Stimulated activated CD4-positive, alpha-beta T cell treated with anti-CD3 and anti-CD28 coated beads, Interleukin-1b, Interleukin-23, amount 100 ng/mL, for 48 hours (primary cell): Measurements from ENCODE around the gene MAPRE2.

Experiments used
- DNase-seq: peaks from one replicate; pipeline ENCODE4 v3.0.0-alpha.2; 2020

The MAPRE2 gene

DNA sequence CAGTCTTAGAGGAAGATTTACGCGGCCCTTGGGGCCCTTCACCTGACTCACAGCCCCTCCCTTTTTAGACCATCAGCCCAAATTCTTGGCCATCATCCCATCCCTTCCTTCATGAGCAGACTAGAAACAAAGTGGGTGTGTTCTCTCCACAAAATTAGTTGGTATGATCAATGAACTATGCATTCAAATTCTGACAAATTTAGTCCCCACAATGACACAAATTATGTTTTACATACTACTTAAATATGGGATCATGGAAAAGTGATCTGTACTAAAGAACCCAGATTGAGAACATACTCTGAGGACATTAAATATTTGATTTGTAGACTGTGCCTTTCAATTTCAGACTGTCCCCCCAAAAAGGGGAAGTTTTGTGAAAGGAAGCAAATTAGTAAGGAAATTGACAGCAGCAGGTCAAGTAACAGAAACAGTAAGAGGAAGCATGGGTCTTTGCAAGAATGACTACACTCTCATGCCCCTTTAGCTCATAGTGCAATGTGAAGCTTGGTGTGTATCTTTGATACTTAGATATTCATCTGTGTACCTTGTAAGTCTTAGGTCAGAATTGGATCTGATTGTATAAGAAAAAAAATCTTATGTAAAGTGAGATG, 2.2 kb upstream of the MAPRE2 start:
- no peak for DNase-seq

DNA sequence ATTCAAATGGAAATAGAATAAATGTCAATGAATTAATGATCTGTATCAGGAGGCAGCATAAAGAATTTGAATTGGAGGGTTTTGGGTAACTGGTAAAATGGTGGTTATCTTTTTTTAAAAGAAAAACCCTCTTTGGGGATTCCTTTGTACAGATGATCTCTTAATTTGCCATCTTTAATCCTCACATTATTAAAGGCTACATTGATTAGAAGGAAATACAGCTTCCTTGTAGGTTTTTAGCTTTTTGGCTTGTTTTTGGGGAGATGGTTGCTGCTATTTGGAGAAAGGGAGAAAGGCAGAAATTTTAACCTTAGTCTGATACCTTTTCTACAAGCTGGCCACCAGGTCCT, 600 bp upstream of the MAPRE2 start:
- DNase-seq, result no peak

DNA sequence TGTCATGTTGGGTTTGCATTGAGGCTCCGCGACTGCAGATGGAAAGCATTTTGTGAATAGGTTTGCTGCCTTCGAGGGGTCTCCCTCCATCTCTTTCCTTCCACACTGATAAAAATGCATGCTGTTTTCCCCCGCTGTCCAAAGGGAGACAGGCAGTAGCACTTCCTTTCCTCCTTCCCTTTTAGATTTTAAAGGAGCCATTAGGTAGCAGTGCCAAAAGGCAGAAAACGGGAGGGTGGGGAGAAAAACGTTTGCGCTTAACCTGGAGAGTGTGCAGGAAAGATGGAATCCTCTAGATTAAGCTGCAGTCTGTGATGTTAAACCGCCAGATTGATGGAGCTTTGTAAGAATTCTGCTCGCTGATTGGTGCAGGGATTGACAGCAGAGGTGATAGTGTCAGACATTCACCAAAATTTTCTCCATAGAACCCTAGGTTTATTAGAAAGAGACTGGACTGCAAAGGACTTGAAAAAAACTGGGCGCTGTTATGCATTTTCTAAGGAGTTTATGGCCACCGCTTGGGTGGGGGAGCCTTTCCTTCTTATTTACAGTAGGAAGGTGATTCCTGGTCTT, 688 bp downstream of the MAPRE2 start:
- no peak for DNase-seq

DNA sequence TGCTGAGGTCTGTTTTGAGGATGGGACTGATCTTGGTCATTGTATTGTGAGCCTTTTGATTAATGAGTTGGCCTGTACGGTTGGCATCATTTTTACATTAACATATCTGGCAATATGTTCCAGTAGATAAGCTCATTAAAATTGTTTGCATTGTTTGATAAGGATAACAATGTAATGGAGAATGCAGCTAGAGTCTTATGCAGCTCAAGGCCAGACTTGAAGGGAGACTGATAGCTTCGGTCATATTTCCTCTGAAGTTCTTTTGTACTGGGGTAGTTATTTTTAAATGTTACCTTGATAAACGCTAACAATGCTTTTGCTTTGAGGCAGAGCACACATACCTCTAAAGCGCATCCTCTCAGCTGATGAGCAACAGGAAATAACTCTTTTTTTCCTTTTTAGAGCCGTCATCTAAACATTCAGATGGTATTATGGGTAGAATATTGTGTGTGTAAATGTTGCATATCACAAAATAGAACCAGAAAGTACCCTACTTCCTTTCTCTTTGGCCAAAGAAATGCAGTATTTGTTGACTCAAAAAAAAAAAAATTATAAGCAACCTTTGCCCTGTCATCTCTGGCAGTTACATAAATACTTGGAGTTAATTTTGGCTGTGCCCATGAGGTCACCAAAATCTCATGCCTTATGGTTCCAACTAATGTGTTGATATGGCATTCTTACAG, 1.3 kb downstream of the MAPRE2 start:
- no peak for DNase-seq

DNA sequence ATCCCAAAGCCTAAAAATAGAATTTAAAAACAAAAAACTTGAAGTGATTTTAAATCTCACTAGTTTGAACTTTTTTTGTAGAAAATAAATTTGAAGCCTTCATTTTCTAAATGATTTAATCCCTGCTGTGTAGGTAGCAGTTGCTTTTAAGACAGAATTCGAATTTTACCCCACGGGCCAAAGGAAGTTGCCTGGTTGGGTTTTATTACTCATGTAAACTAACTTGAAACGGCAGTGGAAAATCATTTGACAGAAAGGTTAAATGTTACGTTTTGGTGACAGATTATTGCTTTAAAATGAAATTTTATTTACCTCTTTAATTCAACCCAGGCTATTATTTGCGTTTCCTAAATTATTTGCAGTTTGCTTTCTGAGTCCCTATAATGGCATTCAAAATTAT, 2.0 kb downstream of the MAPRE2 start:
- DNase-seq, result no peak

DNA sequence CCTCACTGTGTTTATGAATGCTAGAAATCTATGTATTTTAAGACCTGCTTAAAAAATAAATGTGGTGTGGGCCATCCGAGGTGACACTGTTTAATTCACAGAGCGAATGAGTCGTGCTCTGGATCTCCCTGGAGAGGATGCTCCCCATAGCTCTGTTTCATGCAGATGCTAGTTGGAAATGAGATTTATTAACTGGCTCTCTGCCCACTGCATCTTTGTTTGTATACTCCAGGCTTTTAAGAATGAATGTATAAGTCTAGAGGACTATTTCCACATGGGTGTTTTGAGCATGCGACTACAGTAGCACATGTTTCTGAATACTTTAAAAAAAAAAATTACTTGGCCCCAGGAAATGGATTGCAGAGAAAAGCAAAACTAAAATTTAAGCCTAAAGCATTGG, 3.9 kb downstream of the MAPRE2 start:
- no peak for DNase-seq

DNA sequence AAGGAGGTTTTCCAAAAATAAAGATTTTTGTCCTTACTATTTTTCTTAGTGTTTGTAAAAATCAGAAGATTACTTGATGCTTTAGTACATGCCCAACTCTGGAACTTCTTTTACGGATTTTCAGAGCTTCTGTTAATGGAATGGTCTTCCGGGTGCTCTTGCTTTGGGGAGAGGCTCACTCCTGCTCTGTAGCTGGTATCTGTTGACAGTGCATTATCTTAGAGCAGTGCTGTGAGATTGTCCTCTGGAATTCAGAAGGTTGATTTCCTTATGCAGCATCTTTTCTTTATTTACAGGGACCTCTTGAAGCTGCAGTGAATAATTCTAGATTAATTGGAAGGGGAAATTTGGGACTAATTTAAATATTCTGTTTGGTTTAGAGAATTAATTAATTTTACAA, 4.6 kb downstream of the MAPRE2 start:
- DNase-seq, result no peak

DNA sequence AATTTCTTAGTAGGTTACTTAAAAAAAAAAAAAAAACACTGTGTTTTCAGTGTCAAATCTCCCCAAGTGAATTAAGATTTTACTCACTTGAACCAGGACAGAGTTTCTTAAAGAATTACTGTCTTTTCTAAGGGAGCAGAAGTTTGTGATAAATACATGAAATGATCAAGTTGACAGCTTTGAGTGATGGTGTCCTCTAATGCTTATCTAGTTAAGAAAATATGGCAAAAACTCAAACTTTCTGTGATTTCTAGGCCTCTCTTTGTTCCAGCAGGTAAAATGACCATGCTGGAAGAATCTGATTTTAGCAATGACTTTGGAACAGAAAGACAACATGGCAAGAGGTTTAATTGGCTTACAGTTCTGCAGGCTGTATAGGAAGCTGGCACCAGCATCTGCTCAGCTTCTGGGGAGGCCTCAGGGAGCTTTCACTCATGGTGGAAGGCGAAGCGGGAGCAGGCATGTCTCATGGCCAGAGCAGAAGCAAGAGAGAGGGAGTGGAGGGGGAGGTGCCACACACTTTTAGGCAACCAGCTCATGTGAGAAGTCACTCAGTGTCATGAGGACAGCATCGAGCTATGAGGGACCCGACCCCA, 6.6 kb downstream of the MAPRE2 start:
- no peak for DNase-seq

DNA sequence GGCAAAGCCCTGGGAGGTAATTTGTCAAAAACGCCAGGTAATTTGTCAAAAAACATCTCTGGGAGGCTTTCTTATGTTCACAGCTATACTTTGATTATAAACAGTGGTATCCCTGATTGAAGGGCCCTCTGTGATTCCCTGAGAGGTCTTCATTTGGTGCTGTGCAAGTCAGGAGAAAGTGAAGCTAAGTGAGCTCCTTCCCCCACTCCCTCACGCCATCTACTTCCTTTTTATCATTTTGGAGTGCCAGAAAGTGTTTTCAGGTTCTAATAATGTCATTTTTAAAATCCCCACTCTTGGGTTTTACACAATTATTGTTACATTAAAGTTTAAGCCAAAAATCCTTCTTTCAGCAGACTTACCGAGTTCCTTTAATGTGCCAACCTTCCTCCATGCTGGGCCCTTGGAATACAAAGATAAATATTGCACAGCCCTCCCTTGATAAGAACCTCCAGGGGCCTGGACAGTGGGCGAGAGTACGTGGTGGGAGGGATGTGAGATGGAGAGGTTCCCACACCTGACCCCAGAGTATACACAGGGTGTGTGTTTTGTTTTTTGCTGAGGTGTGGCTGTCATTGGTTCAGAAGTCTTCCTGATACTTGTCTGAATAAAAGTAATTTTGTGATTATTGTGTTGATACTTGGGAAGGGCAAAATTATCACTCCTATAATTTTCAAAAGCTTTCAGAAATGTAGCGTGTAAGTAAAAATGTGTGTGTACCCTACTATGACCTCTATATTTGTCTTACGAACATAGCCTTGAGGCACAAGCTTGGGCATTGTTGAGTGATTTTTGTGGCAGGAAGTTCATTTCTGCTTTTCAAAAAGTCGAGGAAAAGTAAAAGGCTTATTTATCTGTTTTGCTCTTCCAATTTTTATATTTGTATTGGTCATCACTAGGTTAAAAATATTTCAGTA, 8.2 kb downstream of the MAPRE2 start:
- DNase-seq, result no peak

DNA sequence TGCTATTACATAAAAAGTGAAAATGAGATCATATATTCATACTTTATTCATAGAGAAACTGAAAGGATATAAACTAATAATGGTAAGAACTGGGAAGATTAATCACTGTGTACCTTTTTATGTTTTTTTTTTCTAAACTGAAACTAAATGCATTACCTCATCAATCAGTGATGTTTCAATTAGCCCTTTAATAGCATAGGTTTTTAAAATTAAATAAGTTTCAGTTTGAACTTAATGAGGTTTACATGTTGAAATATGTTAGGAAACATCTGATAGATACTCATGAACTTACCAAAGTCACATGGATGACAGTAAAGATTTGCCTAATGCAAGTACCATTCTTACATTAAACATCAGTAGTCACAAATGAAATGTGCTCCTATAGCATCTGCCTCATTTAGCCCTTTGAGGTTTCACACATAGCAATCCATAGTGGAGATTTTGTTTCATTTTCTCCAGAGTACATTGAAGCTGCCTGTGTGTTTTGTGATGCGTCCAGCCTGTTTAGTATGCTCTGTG, 8.9 kb downstream of the MAPRE2 start:
- DNase-seq, result no peak

DNA sequence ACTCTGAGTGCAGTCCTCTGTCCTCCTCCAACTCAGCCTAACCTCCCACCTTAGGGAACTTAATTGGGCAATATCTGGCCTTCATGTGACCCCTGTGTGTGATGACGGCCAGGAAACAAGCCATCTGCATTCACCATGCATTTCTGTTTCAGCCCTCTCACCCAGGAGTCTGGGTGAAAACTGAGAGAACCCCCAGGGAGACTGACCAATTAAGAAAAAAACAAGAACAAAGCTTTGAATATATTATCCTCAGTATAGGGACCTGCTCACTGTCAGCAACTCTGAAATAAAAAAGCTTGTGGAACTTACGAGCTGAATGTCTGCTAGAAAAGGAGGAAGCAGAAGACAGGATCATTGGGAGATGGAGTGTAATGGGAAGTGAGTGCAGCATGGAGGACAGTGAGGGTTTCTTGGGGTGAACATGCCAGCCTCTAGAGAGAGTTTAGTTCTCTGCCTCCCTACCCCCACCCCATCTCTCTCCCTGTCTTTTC, 9.5 kb downstream of the MAPRE2 start:
- DNase-seq, result no peak

DNA sequence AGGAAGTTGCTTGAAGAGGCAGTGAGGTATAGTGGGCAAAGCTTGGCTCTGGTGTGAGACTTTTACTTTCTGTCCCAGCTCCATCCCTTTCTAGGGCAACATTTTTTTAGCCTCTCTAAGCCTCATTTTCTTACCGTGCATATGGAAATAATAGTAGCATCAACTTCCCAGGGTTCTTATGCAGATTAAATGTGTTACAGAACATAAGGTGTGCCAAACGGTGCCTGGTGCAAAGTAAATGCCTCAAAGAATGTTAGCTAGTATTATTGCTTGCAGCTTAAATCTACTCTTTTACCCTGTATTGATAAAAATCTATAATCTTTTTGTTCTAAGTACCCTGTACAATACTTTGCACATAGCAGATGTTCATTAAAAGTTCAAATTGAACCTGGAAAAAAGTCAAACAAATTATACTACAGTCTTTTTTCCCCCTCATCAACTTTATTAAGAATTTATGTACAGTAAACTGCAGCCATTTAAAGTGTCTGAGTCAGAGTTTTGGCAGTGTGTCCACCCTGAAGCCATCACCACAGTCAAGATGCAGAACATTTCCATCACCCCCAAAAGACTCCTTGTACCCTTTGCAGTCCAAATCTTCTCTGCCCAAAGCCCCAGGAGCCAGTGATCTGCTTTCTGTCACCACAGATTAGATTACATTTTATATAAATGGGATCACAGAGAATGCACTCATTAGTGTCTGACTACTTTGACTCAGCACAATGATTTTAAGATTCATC, 10.6 kb downstream of the MAPRE2 start:
- DNase-seq, result no peak

DNA sequence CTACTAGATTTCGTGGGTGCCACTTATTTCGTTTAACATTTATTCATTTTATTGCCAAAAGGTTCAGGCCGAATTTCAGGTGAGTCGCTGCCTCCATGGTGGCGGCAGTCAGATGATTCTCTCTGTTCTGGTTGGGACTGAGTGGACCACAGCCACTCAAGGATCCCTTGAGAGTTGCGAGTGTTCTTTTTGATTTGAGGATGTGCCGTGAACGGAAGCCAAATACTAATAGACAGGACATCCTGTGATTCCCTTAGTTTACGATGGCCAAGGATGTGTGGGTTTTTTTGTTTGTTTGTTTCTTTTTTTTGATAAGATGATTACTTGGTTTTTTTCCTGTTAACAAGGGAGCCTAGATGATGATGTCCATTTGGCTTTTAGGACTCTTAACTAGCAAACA, 13.2 kb downstream of the MAPRE2 start:
- DNase-seq, result no peak

DNA sequence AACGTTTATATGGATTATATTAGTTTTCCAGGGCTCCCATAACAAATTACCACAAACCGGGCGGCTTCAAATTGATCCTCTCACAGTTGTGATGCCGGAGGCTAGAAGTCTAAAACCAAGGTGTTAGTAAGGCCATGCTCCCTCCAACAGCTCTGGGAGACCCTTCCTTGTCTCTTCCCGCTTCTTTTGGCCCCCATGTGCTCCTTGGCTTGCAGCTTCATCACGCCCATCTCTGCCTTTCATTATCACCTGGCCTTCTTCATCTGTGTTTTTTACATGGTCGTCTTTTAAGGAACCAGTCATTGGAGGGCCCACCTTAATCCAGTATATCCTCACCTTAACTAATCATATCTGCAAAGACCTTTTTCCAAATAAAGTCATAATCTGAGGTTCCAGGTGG, 13.9 kb downstream of the MAPRE2 start:
- no peak for DNase-seq

DNA sequence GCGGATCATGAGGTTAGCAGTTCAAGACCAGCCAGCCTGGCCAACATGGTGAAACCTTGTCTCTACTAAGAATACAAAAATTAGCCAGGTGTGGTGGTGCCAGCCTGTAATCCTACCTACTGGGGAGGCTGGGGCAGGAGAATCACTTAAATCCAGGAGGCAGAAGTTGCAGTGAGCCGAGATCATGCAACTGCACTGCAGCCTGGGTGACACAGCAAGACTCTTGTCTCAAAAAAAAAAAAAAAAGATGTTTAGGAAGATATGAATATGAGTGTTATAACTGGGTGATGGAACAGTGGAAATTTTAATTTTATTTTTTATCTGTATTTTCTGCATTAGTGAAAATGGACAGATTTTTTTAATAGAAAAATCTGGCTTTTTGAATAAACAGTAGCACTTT, 14.5 kb downstream of the MAPRE2 start:
- no peak for DNase-seq

DNA sequence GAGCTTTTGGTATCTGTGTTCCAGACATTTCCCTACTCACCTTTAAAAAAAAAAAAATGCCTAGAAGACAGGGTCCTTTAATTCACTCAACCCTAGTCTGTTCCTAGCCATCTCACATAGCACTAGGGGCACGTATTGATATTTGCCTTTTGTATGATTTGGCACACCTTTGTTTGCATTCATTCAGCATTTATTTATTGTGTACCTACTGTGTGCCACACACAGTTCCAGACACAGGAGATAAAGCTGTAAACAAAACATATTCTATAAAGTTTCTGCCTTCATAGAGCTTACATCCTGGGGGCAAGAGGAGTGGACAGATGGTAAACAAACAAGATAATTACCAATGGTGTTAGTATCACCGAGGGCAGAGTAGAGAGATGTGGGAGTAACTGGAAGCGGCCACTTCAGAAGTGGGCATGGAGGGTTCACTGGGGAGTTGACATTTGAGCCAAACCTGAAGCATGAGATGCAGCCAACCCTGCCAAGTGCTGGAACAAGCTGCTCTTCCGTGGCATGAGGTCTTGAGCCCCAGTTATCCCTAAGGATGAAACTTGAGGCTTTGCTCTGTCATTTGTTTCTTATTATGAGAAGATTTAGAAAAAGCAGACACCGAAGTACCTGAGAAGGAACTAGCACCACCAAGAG, 18.2 kb downstream of the MAPRE2 start:
- DNase-seq, result no peak

DNA sequence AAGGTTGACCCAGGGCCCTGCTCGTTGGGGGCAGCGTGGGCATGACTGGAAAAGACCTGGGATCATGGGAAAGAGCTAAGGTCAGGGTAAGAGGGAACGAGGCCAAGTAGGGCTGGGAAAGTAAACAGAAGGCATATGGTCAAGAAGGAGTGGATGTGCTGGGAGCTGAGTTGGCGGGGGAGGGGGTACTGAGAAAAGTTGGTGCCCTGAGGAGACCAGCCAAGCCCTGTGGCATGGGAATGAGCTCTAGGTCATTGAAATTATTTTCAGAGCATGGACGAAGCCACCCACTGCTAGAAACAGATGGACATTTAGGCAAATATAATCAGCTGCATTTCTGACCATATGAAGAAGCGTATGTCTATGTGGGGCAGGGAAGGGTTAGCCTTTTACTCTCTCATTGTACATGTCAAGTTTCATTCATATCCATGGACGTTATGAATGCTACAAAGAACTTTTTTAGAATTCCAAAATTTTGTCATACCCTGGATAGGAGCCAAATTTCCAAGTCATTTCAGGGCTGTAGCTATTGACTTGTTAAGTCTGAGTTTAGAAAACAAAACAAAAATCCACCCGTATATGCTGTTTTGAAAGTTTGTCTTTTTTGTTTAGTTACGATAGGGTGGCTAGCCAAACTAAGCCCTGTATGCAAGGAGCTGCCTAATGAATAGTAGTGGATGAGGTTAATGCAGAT, 19.1 kb downstream of the MAPRE2 start:
- DNase-seq, result no peak

DNA sequence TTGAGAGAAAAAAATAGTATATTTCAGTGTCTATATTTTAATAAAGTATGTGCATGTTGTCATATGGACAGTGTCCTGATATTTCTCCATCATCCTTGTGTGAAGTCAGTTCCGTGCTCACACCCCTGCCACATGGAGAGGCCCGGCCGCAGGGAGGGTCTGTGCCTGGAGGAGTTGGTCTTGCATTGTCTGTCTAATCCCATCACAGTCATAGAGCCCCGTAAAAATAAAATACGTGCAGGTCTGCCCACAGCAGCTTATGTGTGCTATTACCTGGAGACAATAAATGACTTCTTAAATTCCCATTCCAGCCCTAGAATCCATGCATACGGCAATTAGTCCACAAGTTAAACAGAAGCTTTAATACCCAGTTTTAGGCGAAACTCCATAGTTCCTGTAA, 20.1 kb downstream of the MAPRE2 start:
- DNase-seq, result no peak

DNA sequence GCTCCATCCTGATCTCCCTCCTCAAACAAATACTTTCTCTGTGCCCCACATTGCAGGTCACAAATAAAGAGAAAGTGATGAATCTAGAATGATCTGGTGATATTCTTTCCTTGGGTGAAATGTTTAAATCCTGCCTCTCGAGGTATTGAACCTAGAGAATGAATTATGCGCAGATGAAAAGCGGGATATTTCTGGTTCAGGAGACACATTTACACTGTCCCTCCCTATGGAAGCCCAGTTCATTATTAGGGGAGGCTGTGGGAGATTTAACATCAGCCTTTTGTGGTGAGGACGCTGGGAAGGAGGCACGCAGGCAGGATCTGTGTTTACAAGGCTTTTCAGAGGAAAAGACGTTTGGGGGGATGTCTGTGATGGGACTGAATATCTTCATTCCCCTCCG, 20.6 kb downstream of the MAPRE2 start:
- DNase-seq, result no peak

DNA sequence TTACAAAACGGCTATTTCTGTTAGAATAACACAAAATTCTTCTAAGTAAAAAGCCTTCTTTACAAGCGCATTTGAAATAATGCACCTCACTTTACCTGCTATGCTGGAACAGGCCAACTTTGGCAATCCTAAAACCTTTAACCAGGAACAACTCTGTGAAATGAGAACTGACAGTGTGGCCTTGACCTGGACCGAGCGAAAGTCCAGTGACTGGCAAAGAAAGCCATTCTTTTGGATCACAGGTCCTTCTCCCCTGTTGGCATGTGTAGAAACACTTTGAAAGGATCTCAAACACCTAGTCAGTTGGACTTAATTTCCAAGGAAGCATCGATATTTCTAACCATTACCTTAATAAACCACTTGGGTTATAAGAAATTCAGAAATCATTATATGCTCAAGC, 21.2 kb downstream of the MAPRE2 start:
- no peak for DNase-seq
